Amniotic stem cell (primary cell): ENCODE results near the gene PSG7.
A peak's percentile ranks its signal among the peaks of the same experiment; 100 is the strongest.
"Not testable (repeated sequence)": the region's sequence is repeated elsewhere in the genome, so short reads cannot be mapped to it uniquely, and the experiment has no call there.

ENCODE experiments used
- DNase-seq: peaks from one replicate; lab custom pipeline; 2025; lab: John Stamatoyannopoulos, UW

Gene PSG7

GRCh38 chr19:42913516-42913915 lies 23.5 kb downstream of the PSG7 start:
- not testable (repeated sequence) for DNase-seq

GRCh38 chr19:42912941-42913340 lies 24.1 kb downstream of the PSG7 start:
- not testable (repeated sequence) for DNase-seq

GRCh38 chr19:42911731-42912130 lies 25.3 kb downstream of the PSG7 start:
- DNase-seq, result not testable (repeated sequence)

- not testable (repeated sequence) for DNase-seq
Measured at GRCh38 chr19:42906162-42906561, 30.8 kb downstream of the PSG7 start.

- not testable (repeated sequence) for DNase-seq
Measured at GRCh38 chr19:42900561-42900960, 36.4 kb downstream of the PSG7 start.

- not testable (repeated sequence) for DNase-seq
Measured at GRCh38 chr19:42899674-42900073, 37.3 kb downstream of the PSG7 start.

GRCh38 chr19:42899110-42899509 lies 37.9 kb downstream of the PSG7 start:
- DNase-seq, result not testable (repeated sequence)

GRCh38 chr19:42898656-42899055 lies 38.4 kb downstream of the PSG7 start:
- DNase-seq, result not testable (repeated sequence)

GRCh38 chr19:42897729-42898128 lies 39.3 kb downstream of the PSG7 start:
- DNase-seq, result not testable (repeated sequence)

GRCh38 chr19:42890446-42890845 lies 46.6 kb downstream of the PSG7 start:
- not testable (repeated sequence) for DNase-seq

GRCh38 chr19:42887876-42888445 lies 49.0 kb downstream of the PSG7 start:
- not testable (repeated sequence) for DNase-seq

GRCh38 chr19:42882730-42883129 lies 54.3 kb downstream of the PSG7 start:
- DNase-seq, result not testable (repeated sequence)

GRCh38 chr19:42882010-42882409 lies 55.0 kb downstream of the PSG7 start:
- DNase-seq, result not testable (repeated sequence)

- DNase-seq, result not testable (repeated sequence)
Measured at GRCh38 chr19:42881279-42881678, 55.7 kb downstream of the PSG7 start.

- DNase-seq, result not testable (repeated sequence)
Measured at GRCh38 chr19:42880621-42881020, 56.4 kb downstream of the PSG7 start.

GRCh38 chr19:42879613-42880012 lies 57.4 kb downstream of the PSG7 start, which contains the start of gene PSG1:
PSG1 (minus strand) TSS chr19:42879713; CDS start chr19:42879581, 132 bp downstream.
- no peak for DNase-seq

- not testable (repeated sequence) for DNase-seq
Measured at GRCh38 chr19:42876596-42876995, 60.4 kb downstream of the PSG7 start.

GRCh38 chr19:42875881-42876280 lies 61.1 kb downstream of the PSG7 start:
- DNase-seq, result not testable (repeated sequence)

- DNase-seq, result peak; percentile 3
Measured at GRCh38 chr19:42874901-42875813, 61.9 kb downstream of the PSG7 start.

- not testable (repeated sequence) for DNase-seq
Measured at GRCh38 chr19:42874136-42874535, 62.9 kb downstream of the PSG7 start.
